GM19397 (cell line): ENCODE results near the gene SLC6A18.
"Not testable (repeated sequence)": the region's sequence is repeated elsewhere in the genome, so short reads cannot be mapped to it uniquely, and the experiment has no call there.

Experiments used
- ATAC-seq: cut with Tn5 transposase; IDR thresholded peaks from one replicate; pipeline ENCODE4 v1.9.1; 2021; ENCODE audit warnings: mild to moderate bottlenecking, moderate library complexity; ENCODE audit not compliant: unreplicated experiment

SLC6A18 gene

DNA sequence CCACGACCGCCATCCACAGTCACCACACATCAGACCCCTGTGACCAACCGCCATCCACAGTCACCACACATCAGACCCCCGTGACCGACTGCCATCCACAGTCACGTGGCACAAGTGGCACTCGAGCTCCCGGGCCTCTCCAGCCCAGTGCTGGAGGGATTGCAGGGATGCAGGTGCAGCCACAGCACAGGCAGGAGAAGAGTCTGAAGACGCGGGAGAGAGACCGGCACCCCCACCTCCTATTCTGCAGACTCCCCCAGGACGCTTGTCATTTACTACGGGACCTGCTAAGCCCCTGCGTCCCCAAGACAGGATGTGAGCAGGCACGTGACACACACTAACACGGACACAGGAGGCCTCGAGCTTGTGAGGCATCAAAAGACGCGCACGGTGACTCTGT, 48.6 kb downstream of the SLC6A18 start:
- no peak for ATAC-seq

DNA sequence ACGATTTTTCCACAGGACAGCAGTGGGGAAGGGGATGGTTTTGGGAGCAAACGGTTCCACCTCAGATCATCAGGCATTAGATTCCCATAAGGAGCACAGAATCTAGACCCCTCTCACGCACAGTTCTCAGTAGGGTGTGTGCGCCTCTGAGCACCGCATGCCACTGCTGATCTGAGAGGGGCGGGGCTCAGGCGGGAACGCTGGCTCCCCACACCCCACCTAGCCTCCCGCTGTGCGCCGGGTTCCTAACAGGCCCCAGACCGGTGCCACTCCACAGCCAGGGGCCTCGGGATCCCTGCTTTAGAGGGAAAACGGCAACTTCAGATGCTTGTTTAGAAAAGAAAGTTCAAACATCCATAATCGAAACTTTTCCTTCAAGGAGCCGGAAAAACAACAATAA, 49.3 kb downstream of the SLC6A18 start:
- ATAC-seq: no peak

DNA sequence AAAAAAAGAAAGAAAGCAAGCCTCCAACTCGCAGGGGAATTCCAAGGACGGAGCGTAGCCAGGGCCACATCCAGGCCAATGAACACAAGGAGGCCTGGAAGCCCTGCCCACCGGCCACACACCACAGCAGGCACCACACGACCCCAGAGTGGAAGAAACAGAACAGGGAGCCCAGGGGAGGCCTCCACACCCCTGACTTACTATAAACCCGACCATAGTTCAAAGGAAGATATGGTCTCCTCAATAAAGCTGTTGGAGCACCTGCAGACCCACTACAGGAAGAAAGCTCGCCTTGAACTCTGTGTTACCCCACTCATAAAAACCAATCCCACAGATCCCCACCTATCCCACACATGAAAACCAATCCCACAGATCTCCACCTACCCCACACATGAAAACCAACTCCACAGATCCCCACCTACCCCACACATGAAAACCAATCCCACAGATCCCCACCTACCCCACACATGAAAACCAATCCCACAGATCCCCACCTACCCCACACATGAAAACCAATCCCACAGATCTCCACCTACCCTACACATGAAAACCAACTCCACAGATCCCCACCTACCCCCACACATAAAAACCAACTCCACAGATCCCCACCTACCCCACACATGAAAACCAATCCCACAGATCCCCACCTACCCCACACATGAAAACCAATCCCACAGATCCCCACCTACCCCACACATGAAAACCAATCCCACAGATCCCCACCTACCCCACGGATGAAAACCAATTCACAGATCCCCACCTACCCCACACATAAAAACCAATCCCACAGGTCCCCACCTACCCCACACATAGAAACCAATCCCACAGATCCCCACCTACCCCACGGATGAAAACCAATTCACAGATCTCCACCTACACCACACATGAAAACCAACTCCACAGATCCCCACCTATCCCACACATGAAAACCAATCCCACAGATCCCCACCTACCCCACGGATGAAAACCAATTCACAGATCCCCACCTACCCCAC, 50.5 kb downstream of the SLC6A18 start:
- not testable (repeated sequence) for ATAC-seq

DNA sequence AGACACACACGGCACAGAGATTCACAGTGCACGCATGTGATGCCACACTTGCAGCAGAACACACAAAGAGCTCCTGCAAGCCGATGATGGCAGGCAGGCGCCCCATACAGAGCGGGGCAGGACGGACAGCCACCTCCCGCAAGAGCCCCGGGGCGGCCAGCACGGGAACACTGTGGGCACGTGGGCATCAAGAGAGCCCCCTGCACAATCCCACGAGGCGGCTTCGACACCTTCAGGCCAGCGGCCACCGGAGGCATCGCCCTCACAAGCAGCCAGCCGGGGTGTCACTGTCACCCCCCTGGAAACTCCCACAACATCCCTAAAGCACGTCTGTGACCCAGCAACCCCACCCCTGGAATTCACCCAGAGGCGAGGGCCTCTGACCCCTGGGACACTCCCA, 51.7 kb downstream of the SLC6A18 start:
- no peak for ATAC-seq

DNA sequence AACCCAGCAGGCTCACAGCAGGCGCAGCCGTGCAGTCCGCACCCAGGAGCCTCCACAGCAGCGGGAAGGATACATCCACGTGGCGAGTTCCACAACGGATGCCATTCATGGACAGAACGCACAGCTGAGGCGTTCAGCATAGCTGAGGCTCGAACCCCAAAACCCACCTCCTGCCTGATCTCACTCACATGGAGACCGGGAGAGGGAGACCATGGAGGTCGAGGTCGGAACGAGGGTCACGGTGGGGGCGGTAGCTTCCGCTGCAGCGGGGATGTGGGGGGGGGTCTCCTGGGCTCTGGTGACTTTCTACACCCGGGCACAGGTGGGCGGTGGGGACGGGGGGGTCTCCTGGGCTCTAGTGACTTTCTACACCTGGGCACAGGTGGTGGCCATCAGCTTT, 52.1 kb downstream of the SLC6A18 start:
- no peak for ATAC-seq

DNA sequence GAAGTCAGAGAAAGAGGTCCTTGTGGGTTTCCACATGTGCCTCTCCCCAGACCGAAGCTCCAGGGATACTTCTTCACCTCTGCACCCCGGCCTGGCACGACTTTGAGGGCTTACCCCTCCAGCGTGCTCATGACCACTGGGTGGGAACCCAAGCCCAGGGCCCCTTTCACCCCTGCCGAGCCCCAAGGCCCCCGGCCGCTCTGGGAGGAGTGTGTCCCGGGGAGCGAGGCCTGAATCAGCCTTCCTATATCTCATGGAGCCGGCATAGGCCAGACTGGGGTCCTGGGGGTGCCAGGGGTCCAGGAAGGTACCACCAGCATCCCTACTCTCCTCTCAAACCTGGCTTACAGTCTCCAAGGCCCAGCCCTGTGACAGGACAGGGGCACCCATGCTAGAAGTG, 52.6 kb downstream of the SLC6A18 start:
- ATAC-seq: no peak

DNA sequence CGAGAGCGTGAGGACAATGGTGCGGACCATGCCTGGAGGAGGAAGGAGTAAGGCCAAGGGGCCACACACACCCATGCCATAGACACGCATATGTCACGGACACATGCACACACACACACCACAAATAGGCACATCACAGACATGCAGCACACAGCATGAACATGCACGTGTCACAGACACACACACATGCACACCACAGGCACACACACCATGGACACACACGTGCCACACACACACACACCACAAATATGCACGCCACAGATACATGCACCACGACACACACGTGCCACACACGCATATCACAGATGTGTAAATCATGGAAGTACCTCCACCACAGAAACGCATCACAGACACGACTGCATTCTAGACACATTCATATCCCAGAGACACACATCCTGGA, 53.0 kb downstream of the SLC6A18 start:
- no peak for ATAC-seq

DNA sequence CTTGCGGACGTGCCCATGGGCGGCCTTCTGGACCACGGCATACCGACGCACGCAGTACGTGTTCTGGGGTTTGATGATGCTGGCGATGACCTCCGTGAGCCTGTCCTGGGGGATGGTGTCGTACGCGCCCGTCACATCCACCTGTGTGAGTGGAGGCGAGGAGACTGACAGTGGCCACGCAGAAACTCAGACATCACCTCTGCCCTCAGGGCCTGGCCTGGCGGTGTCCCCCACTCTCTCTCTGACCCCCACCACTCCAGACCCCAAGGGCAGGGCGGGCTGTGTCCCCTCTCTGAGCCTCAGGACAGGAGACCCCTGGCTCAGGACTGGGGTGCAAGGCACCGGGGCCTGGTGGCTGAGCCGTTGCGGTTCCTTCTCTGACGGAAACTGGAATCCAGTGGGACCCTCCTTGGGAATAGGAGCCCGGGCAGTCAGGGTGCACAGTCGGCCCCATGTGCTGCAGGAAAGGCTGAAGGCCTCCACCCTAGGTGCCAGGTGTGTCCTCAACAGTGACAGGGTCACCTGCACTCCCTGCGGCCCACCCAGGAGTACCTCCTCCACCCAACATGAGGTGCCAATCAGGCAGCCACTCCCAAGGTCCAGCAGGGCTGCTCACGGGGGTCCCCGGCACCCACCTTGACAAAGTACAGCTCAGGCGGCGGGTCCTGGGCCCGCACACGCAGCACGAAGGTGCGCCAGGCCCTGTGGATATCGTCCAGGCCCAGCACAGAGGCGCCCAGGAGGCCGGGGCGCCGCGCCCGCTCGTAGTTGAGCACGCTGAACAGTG, 53.7 kb downstream of the SLC6A18 start:
- no peak for ATAC-seq

DNA sequence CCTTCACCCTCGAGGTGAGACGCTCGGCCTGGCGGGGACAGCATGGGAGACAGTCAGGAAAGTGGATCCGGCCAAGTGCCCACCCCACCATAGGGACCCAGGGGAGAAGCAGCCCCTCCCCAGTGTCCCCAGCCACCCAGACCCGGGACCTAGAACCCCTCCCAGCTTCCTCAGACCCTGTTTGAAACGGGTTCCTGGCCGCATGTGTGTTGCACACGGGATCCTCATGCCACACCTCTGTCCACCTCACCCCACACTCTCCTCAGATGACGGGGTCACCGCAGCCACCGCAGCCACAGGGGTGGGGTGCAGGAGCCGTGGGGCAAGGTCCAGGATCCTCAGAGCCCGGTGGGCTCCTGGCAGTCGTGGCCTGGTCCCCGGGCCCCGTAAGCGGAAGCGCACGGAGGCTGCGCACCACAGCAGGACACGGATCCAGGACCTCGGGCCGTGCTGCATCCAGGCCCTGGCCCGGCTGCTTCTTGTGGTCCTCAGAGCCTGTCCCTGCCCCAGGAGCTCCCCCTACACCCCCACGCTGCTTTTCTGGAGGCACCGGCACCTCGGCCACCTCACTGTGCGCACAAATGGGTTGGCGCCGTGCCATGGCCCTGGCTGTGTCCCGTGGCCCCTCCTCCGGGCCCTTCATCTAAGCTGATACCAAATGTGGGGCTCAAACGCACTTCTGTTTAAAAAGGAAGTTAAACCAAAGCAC, 54.4 kb downstream of the SLC6A18 start:
- ATAC-seq: no peak

DNA sequence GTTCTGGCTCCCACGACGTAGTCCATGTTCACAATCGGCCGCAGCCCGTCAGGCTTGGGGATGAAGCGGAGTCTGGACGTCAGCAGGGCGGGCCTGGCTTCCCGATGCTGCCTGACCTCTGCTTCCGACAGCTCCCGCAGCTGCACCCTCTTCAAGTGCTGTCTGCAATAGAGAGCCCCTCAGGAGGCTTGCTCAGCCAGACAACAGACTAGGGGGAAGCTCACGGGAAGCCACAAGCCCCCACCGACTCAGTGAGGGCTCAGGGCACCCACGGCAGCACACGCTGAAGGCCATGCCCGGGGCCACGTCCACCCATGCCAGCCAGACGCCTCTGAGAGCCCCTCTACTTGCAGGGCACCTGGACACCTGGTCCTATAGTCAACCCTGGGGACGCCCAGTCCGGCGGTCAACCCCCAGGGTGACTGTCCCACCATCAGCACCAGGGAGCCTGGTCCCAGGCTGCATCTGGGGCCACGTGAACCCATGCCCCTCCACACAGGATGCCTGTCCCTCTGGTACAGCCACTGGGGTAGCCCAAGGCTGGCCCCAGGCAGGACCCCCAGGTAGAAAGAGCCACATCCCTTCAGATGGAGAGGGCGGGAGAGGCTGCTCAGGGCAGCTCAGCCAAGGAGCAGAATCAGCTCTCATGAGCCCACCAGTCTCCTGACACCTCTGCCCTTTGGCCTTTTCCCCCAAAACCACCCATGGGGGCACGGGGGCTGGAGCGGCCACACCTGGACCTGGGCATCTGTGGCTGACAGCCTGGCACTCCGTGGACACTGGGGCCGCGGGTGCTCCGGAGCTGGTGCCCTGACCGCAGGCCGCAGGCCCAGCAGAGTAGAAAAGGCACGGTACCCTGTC, 55.2 kb downstream of the SLC6A18 start:
- ATAC-seq: no peak

DNA sequence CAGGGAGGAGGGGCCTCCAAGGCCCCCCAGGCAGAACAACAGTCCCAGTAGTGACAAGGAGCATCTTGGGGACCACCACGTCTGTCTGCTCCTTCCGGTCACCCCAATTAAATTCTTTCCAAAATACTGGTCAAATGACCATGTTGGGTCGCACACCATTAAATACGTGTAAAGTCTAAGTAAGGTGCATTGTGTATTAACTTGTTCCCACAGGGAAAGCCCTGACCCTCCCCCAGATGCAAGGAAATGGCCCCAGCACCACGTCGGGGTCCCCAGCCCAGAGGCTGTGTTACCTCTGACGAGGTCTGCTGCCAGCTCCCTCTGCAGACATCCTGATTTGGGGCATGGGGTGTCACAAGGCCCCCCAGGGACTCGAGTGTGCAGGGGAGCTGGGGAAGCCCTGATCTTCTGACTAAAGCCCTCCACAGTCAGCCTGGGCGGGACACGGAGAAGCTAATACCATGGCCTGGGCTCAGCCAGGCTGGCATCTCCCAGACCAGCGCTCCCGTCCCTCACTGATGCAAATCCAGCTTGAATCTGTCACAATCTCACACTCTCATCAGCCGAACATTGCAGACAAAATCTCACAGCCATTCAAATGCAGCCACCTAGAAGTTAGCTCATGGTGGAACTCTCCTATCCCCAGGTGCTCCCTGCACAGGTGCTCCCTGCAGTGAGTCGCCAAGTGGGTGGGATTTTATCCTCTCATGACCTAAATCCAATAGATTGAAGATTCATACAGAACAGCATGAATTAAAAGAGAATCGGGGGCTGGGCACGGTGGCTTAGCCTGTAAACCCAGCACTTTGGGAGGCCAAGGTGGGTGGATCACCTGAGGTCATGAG, 56.1 kb downstream of the SLC6A18 start:
- no peak for ATAC-seq

DNA sequence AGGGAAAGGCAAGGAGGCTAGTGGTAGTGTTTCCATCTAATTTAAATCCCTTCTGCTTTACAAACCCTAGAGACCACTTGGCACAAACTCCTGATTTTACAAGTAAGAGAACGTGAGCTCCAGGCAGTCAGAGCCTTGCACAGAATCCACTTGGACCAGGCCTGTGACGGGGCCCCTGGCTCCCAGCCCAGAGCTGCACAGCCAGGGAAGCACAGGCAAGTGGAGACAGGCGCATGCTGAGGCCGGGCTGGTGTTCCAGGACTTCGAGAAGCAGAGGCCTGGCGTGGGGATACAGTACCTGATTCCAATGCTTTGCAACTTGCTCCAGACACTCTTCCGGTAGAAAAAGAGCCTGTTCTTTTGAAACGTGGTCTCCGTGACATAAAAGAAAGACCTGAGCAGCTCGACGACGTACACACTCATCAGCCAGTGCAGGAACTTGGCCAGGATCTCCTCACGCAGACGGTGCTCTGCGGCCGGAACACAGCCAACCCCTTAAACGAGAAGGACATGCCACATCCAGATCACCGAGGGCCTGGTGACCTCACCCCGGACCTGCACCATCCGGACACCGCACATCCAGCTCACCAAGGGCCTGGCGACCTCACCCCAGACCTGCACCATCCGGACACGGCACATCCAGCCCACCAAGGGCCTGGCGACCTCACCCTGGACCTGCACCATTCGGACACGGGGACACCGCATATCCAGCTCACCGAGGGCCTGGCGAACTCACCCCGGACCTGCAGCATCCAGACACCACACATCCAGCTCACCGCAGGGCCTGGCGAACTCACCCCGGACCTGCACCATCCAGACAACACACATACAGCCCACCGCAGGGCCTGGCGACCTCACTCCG, 57.2 kb downstream of the SLC6A18 start:
- no peak for ATAC-seq

DNA sequence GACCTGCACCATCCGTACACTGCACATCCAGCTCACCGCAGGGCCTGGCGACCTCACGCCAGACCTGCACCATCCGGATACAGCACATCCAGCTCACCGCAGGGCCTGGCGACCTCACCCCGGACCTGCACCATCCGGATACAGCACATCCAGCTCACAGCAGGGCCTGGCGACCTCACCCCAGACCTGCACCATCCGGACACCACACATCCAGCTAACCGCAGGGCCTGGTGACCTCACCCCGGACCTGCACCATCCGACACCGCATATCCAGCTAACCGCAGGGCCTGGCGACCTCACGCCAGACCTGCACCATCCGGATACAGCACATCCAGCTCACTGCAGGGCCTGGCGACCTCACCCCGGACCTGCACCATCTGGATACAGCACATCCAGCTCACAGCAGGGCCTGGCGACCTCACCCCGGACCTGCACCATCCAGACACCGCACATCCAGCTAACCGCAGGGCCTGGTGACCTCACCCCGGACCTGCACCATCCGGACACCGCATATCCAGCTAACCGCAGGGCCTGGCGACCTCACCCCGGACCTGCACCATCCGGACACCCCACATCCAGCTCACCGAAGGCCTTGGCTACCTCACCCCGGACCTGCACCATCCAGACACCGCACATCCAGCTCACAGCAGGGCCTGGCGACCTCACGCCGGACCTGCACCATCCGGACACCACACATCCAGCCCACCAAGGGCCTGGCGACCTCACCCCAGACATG, 58.0 kb downstream of the SLC6A18 start:
- not testable (repeated sequence) for ATAC-seq

DNA sequence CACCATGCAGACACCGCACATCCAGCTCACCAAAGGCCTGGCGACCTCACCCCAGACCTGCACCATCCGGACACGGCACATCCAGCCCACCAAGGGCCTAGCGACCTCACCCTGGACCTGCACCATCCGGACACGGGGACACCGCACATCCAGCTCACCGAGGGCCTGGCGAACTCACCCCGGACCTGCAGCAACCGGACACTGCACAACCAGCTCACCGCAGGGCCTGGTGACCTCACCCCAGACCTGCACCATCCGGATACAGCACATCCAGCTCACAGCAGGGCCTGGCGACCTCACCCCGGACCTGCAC, 58.5 kb downstream of the SLC6A18 start:
- ATAC-seq: not testable (repeated sequence)

DNA sequence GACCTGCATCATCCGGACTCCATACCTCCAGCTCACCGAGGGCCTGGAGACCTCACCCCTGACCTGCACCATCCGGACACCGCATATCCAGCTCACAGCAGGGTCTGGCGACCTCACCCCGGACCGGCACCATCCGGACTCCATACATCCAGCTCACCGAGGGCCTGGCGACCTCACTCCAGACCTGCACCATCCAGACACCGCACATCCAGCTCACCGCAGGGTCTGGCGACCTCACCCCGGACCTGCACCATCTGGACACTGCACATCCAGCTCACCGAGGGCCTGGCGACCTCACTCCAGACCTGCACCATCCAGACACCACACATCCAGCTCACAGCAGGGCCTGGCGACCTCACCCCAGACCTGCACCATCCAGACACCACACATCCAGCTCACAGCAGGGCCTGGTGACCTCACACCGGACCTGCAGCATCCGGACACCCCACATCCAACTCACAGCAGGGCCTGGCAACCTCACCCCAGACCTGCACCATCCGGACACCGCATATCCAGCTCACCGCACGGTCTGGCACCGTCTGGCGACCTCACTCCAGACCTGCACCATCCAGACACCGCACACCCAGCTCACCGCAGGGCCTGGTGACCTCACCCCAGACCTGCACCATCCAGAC, 59.3 kb downstream of the SLC6A18 start:
- ATAC-seq: not testable (repeated sequence)

DNA sequence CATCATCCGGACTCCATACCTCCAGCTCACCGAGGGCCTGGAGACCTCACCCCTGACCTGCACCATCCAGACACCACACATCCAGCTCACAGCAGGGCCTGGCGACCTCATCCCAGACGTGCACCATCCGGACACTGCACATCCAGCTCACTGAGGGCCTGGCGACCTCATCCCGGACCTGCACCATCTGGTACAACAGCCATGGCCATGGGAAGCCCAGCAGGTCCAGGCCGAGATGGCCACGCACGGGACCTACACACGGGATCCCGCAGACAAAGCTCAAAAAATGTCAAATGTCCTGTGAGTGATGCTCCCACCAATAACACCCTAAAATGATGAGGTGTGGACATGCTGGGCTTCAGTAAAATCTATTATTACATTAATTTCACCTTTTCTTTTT, 60.0 kb downstream of the SLC6A18 start:
- ATAC-seq: no peak

DNA sequence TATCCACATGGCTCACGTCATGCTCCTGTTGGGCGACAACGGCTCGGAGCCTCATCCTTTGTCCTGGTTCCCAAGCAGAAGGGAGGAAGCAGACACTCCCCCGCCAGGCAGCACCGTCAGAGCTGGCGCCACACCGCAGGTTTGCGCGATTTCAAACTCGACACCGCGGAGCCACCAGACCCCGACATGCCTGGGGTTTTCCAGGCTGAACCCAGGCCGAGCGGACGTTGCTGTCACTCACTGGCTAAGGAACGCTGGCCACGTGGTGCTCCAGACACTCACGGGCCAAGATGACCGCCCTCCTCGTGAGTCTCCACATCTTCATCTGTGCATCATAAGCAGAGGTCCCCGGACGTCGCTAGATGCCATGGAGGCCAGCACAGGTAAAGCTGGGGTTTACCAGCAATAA, 60.7 kb downstream of the SLC6A18 start:
- ATAC-seq: no peak
